Fibroblast of mammary gland (primary cell): ENCODE measurements around the gene DDHD1.

Experiments
- DNase-seq: peaks from one replicate; pipeline ENCODE4 v3.0.0-alpha.2; 2010; ENCODE audit warnings: low read depth
- H3K4me3 ChIP-seq: 2 replicates; pipeline ENCODE4 v1.5.1; 2011; ENCODE audit warnings: low read depth, mild to moderate bottlenecking, low read length, moderate library complexity; ENCODE audit not compliant: control insufficient read depth
- CTCF ChIP-seq: conservative IDR thresholded peaks from 2 replicates; pipeline ENCODE4 v1.5.1; 2011; ENCODE audit warnings: low read depth, low read length, inconsistent platforms; ENCODE audit not compliant: control insufficient read depth, insufficient read depth

DDHD1 gene

GRCh38 chr14:53152184-53152886 lies 788 bp downstream of the DDHD1 start:
- DNase-seq = peak; percentile 30
- no peak for TF ChIP-seq CTCF
- H3K4me3 ChIP-seq = peak overlapping the region; percentile 88

GRCh38 chr14:53151523-53152183 lies 1.5 kb downstream of the DDHD1 start:
- peak; percentile 22 for TF ChIP-seq CTCF
- peak overlapping the region; percentile 88 for H3K4me3 ChIP-seq
- peak; percentile 46 for DNase-seq

GRCh38 chr14:53149668-53150316 lies 3.3 kb downstream of the DDHD1 start:
- no peak for TF ChIP-seq CTCF
- no peak overlapping the region for H3K4me3 ChIP-seq
- DNase-seq = no peak

- TF ChIP-seq CTCF = no peak
- H3K4me3 ChIP-seq = no peak overlapping the region
- peak; percentile 10 for DNase-seq
Observed at GRCh38 chr14:53148671-53149070, 4.5 kb downstream of the DDHD1 start.

GRCh38 chr14:53147893-53148292 lies 5.2 kb downstream of the DDHD1 start:
- TF ChIP-seq CTCF = no peak

GRCh38 chr14:53147208-53147607 lies 5.9 kb downstream of the DDHD1 start:
- no peak for DNase-seq
- TF ChIP-seq CTCF = no peak
- no peak overlapping the region for H3K4me3 ChIP-seq

More at GRCh38 chr14:53147893-53148292, 5.2 kb downstream of the DDHD1 start:
- DNase-seq = no peak
- H3K4me3 ChIP-seq = no peak overlapping the region
